ENCODE data around the gene PDE4D.

DNA sequence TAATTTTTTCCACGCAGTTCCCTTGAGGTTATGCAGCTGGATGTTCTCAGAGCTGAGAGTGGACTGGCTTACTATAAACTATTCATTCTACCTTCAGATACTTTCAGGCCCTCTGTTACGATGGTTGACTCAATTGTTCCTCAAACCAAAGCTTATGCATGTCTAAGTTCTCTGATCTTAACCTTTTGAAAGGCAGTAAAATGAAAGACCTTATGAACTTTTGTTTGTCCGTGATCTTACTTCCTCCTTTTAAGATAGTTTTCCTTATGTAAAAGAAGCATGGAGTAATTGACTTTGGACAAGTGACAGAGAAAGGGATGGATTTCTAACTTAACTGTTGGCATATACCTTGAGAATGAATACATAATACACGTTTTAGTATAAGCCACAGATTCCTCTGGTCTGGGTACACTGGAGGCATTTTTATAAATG, 575.7 kb downstream of the PDE4D start:
- TF ChIP-seq, protein P1, sequence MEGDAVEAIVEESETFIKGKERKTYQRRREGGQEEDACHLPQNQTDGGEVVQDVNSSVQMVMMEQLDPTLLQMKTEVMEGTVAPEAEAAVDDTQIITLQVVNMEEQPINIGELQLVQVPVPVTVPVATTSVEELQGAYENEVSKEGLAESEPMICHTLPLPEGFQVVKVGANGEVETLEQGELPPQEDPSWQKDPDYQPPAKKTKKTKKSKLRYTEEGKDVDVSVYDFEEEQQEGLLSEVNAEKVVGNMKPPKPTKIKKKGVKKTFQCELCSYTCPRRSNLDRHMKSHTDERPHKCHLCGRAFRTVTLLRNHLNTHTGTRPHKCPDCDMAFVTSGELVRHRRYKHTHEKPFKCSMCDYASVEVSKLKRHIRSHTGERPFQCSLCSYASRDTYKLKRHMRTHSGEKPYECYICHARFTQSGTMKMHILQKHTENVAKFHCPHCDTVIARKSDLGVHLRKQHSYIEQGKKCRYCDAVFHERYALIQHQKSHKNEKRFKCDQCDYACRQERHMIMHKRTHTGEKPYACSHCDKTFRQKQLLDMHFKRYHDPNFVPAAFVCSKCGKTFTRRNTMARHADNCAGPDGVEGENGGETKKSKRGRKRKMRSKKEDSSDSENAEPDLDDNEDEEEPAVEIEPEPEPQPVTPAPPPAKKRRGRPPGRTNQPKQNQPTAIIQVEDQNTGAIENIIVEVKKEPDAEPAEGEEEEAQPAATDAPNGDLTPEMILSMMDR (IDR thresholded peaks at IDR 0.05), result no peak
- TF ChIP-seq, protein P2, sequence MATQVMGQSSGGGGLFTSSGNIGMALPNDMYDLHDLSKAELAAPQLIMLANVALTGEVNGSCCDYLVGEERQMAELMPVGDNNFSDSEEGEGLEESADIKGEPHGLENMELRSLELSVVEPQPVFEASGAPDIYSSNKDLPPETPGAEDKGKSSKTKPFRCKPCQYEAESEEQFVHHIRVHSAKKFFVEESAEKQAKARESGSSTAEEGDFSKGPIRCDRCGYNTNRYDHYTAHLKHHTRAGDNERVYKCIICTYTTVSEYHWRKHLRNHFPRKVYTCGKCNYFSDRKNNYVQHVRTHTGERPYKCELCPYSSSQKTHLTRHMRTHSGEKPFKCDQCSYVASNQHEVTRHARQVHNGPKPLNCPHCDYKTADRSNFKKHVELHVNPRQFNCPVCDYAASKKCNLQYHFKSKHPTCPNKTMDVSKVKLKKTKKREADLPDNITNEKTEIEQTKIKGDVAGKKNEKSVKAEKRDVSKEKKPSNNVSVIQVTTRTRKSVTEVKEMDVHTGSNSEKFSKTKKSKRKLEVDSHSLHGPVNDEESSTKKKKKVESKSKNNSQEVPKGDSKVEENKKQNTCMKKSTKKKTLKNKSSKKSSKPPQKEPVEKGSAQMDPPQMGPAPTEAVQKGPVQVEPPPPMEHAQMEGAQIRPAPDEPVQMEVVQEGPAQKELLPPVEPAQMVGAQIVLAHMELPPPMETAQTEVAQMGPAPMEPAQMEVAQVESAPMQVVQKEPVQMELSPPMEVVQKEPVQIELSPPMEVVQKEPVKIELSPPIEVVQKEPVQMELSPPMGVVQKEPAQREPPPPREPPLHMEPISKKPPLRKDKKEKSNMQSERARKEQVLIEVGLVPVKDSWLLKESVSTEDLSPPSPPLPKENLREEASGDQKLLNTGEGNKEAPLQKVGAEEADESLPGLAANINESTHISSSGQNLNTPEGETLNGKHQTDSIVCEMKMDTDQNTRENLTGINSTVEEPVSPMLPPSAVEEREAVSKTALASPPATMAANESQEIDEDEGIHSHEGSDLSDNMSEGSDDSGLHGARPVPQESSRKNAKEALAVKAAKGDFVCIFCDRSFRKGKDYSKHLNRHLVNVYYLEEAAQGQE (IDR thresholded peaks at IDR 0.05; ENCODE audit: insufficient read depth in 1 of 2, low read depth in 2 of 2, low read length in 1 of 2), result no peak
- no peak for TF ChIP-seq POLR2AphosphoS5 (IDR thresholded peaks at IDR 0.05; ENCODE audit: low read depth, low read length)
- no peak for TF ChIP-seq TCF7L2 (IDR thresholded peaks at IDR 0.05; ENCODE audit: low read depth, low read length)
- TF ChIP-seq SIN3A (IDR thresholded peaks at IDR 0.05; ENCODE audit: borderline replicate concordance, insufficient read depth, low read depth, low read length), result no peak
